Gastroesophageal sphincter (tissue), 3 donors: ENCODE data around the gene TLE6.

Experiments used
- CTCF ChIP-seq, 4 experiments: fragments of 200-600 bp in 2 of 4; fragments of 450-650 bp in 2 of 4; sonication (generic) in 1 of 4; IDR thresholded peaks; one replicate each; pipeline ENCODE4 v1.5.1; 2017 to 2019; ENCODE audit warnings: antibody characterized with exemption in 4 of 4, mild to moderate bottlenecking in 2 of 4, moderate library complexity in 2 of 4
- POLR2A ChIP-seq, 2 donors: fragments of 450-650 bp; IDR thresholded peaks; one replicate each; pipeline ENCODE4 v1.6.1; 2017; ENCODE audit warnings: antibody characterized with exemption in 2 of 2, mild to moderate bottlenecking in 2 of 2, moderate library complexity in 1 of 2
- POLR2AphosphoS5 ChIP-seq: sonication (generic); formaldehyde crosslinking; IDR thresholded peaks from one replicate; pipeline ENCODE4 v1.6.1; 2017; ENCODE audit warnings: antibody characterized with exemption

- no peak for TF ChIP-seq CTCF (IDR thresholded peaks at IDR 0.05)
- TF ChIP-seq POLR2A (IDR thresholded peaks at IDR 0.05) = no peak
- TF ChIP-seq POLR2AphosphoS5 = no peak
These were observed 36.8 kb downstream of the TLE6 start for GRCh38 chr19:3014135-3014534.
